HEK293 (cell line): Measurements from ENCODE around the gene RGS7.

Experiments used
- BCL11A ChIP-seq: fragments of 450-650 bp; formaldehyde crosslinking; IDR thresholded peaks from 2 replicates; pipeline ENCODE4 v1.5.1; 2016; ENCODE audit warnings: low read depth, missing biosample characterization, missing genetic modification characterization
- CTCF ChIP-seq: fragments of 450-650 bp; formaldehyde crosslinking; IDR thresholded peaks from 2 replicates; pipeline ENCODE4 v1.5.1; 2016; ENCODE audit warnings: missing biosample characterization, missing genetic modification characterization
- GFI1B ChIP-seq: fragments of 450-650 bp; formaldehyde crosslinking; IDR thresholded peaks from 2 replicates; pipeline ENCODE4 v1.5.1; 2016; ENCODE audit warnings: missing biosample characterization, missing genetic modification characterization
- KLF1 ChIP-seq: fragments of 450-650 bp; formaldehyde crosslinking; IDR thresholded peaks from 2 replicates; pipeline ENCODE4 v1.5.1; 2016; ENCODE audit warnings: missing biosample characterization, missing genetic modification characterization
- KLF16 ChIP-seq: fragments of 450-650 bp; formaldehyde crosslinking; IDR thresholded peaks from 2 replicates; pipeline ENCODE4 v1.5.1; 2017; ENCODE audit warnings: missing biosample characterization, missing genetic modification characterization
- PRDM10 ChIP-seq: fragments of 450-650 bp; formaldehyde crosslinking; IDR thresholded peaks from 2 replicates; pipeline ENCODE4 v1.5.1; 2016; ENCODE audit warnings: missing biosample characterization, missing genetic modification characterization
- REST ChIP-seq: fragments of 450-650 bp; formaldehyde crosslinking; IDR thresholded peaks from 2 replicates; pipeline ENCODE4 v1.5.1; 2016; ENCODE audit warnings: missing biosample characterization, missing genetic modification characterization
- YY1 ChIP-seq: fragments of 450-650 bp; formaldehyde crosslinking; IDR thresholded peaks from 2 replicates; pipeline ENCODE4 v1.5.1; 2018; ENCODE audit warnings: missing biosample characterization, missing genetic modification characterization
- ZNF211 ChIP-seq: fragments of 450-650 bp; formaldehyde crosslinking; IDR thresholded peaks from 2 replicates; pipeline ENCODE4 v1.5.1; 2016; ENCODE audit warnings: low read depth, missing biosample characterization, missing genetic modification characterization
- ZNF362 ChIP-seq: fragments of 450-650 bp; formaldehyde crosslinking; IDR thresholded peaks from 2 replicates; pipeline ENCODE4 v1.5.1; 2016; ENCODE audit warnings: missing biosample characterization, missing genetic modification characterization
- ZNF629 ChIP-seq: fragments of 450-650 bp; formaldehyde crosslinking; IDR thresholded peaks from 2 replicates; pipeline ENCODE4 v1.5.1; 2017; ENCODE audit warnings: missing biosample characterization, missing genetic modification characterization

- TF ChIP-seq PRDM10 (tag by site-specific recombination), result no peak
- no peak for TF ChIP-seq ZNF211 (tag by site-specific recombination)
- TF ChIP-seq ZNF629 (tag by site-specific recombination), result no peak
- TF ChIP-seq ZNF362, result no peak
- TF ChIP-seq CTCF, result no peak
- no peak for TF ChIP-seq BCL11A (tag by site-specific recombination)
- no peak for TF ChIP-seq GFI1B (tag by site-specific recombination)
- TF ChIP-seq YY1, result no peak
- no peak for TF ChIP-seq REST (tag by site-specific recombination)
- no peak for TF ChIP-seq KLF16 (tag by site-specific recombination)
- TF ChIP-seq KLF1 (tag by site-specific recombination), result no peak
These were observed 344.2 kb downstream of the RGS7 start for GRCh38 chr1:241012708-241013340.
